HG02642 (cell line): Measurements from ENCODE around the gene PARP3.
"Not testable (repeated sequence)": the region's sequence is repeated elsewhere in the genome, so short reads cannot be mapped to it uniquely, and the experiment has no call there.

Source experiments
- ATAC-seq: cut with Tn5 transposase; IDR thresholded peaks from one replicate; pipeline ENCODE4 v1.9.1; 2021; ENCODE audit warnings: mild to moderate bottlenecking; ENCODE audit not compliant: unreplicated experiment, poor library complexity

PARP3 gene

GRCh38 chr3:51982352-51982837 lies 40.2 kb downstream of the PARP3 start:
- peak; percentile 46 for ATAC-seq

DNA sequence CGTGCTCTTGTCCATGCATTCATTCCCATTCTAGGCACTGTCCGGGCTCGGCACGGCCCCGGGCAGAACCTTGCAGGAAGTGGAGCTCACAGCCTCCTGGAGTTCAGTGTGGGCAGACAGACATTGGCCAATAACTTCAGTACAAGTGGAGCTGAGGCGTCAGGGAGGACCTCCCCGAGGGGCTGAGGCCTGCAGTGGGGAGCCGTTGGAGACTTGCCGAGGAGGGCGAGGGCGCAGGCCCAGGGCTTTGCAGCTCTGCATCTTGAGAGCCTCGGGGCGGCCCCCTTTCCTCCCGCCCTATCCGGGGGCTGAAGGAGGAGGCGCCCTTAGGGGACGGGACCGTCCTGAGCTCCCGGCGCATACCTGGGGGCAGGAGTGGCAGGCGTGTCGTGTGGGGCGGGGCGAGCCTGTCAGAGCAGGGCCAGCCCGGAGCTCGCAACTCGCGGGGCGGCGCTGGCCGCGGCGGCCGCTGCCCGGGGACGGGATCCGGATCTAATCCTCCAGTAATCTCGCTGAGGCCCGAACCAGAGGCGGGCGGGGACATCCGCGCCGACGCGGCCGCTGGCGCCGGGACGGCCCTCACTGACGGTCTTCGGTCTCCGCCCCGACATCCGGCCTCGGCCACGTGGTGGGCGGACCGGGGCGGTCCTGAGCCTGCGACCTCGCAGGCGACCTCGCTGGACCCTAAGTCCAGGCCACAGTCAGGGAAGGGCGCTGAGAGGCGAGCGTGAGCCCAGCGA lies 40.8 kb downstream of the PARP3 start, which contains the start of gene ACY1:
ACY1 (plus strand) TSS at position 698 of the 740 bp plus-strand sequence. CDS start 530 bp downstream, outside the sequence.
- ATAC-seq: peak; percentile 72

- no peak for ATAC-seq
Observed at GRCh38 chr3:51983578-51984268, 41.6 kb downstream of the PARP3 start.

DNA sequence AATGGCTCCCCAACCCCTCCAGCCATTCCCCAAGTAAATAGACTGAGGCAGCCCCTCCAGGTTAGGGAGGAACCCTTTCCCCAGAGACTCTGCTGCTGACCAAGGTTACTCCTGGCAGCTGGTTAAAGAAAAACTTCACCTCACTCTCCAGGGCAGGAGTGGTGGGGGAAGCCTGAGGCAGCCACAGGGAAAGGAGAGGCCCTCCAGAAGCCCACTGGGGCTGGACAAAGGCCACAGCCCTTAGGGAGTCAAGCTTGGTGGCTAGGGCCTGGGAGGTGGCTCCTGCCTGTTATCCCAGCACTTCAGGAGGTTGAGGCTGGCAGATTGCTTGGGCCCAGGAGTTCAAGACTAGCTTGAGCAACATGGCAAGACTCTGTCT lies 42.1 kb downstream of the PARP3 start:
- ATAC-seq: no peak

GRCh38 chr3:51985063-51985462 lies 42.9 kb downstream of the PARP3 start:
- no peak for ATAC-seq

DNA sequence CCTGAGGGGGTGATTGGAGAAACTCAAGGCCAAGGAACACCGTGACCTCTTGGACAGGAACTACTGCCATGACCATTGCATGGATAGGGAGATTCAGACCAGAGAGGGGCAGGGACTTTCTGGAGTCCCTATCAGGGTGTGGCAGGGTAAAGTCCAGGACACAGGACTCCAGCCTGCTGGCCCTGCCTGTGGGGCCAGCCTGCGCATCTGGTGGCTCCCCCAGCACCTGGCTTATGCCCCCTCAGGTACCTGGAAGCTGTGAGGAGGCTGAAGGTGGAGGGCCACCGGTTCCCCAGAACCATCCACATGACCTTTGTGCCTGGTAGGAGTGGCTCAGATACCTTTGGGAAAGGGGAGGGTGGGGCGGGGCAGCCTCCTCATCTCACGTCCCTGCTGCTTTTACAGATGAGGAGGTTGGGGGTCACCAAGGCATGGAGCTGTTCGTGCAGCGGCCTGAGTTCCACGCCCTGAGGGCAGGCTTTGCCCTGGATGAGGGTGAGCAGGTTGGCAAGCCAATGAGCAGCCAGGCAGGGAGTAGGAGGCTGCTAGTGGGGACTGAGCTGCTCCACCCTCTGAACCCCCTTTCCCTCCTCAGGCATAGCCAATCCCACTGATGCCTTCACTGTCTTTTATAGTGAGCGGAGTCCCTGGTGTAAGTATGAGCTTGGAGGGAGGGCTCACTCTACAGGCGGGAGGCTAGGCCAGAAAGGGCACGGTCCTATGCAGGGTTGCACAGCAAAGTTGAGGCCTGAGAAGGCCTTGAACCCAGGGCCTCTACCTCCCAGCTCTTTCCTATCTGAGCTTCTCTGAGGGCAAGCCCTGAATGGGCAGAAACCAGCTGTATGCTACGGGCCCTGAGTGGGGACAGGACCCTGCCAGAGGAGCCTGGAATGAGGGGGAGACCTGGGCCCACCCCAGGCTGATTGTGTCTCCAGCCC lies 44.1 kb downstream of the PARP3 start:
- ATAC-seq: no peak

- no peak for ATAC-seq
Observed at GRCh38 chr3:51987568-51987967, 45.4 kb downstream of the PARP3 start.

DNA sequence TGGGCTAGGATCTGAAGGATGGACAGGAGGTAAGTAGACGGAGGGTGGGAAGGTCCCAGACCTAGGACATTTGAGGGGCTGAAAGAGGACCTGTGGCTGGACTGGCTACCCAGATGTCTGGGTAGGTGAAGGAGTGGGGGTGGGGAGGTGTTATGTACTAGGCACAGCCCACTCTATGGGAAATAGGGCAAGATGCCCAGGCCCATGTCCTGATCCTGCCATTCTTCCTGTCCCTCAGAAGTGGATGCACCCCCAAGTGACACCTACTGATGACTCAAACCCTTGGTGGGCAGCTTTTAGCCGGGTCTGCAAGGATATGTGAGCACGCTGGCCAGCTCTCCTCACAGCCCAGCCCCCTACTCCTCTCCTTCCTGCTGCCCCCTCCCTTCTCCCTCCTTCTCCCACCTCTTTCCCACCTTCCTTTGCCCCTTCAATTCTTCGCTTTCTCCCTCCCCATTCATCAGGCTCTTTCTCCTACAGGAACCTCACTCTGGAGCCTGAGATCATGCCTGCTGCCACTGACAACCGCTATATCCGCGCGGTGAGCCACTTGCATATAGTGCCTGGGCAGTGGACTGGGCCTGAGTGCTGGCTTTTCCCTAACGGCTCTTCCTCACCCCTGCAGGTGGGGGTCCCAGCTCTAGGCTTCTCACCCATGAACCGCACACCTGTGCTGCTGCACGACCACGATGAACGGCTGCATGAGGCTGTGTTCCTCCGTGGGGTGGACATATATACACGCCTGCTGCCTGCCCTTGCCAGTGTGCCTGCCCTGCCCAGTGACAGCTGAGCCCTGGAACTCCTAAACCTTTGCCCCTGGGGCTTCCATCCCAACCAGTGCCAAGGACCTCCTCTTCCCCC lies 46.4 kb downstream of the PARP3 start:
- no peak for ATAC-seq

DNA sequence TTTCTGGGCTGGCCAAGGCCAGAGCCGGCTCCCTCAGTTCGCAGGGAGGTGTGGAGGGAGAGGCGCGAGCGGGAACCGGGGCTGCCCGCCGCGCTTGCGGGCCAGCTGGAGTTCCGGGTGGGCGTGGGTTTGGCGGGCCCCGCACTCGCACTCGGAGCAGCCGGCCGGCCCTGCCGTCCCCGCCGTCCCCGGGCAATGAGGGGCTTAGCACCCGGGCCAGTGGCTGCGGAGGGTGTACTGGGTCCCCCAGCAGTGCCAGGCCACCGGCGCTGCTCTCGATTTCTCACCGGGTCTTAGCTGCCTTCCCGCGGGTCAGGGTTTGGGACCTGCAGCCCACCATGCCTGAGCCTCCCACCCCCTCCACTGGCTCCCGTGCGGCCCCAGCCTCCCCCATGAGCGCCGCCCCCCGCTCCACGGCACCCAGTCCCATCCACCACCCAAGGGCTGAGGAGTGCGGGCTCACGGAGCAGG lies 48.4 kb downstream of the PARP3 start:
- not testable (repeated sequence) for ATAC-seq

GRCh38 chr3:51992017-51992682 lies 50.0 kb downstream of the PARP3 start:
- ATAC-seq: no peak

DNA sequence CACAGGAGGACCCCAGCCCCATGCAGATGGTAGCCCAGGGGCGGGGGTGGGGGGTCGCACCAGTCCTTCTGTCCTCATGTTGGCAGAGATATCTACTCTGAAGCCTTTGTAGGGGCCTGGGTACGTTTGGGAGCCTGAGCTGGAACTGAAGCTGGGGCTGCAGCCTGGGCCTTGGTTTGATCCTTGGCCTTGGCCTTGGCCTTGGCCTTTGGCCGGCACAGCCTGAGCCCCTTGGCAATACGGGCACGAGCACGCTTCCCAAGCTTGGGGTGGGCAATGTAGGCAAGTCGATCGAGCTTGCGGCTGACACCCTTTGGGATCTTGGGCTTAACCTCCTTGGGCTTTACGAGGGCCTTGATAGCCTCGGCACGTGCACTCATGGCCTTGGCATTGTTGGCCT lies 51.5 kb downstream of the PARP3 start:
- not testable (repeated sequence) for ATAC-seq

DNA sequence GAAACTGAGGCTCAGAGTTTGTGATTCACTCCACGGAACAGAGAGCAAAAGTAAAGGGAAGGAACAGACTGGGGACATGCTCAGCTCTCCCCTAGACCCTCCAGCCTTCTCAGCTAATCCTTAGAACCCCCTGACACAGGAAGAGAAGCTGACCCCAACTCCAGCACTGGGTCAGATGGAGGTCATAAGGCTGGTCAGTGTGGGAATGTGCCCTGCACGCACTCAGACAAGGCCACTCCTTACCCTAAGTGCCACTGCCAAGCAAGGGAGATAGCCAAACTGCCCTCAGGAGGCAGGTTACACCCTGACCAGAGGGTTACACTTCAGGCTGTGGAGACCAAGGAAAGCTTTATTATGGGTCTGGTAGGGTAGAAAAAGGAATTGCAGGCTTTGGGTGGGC lies 52.4 kb downstream of the PARP3 start:
- no peak for ATAC-seq

DNA sequence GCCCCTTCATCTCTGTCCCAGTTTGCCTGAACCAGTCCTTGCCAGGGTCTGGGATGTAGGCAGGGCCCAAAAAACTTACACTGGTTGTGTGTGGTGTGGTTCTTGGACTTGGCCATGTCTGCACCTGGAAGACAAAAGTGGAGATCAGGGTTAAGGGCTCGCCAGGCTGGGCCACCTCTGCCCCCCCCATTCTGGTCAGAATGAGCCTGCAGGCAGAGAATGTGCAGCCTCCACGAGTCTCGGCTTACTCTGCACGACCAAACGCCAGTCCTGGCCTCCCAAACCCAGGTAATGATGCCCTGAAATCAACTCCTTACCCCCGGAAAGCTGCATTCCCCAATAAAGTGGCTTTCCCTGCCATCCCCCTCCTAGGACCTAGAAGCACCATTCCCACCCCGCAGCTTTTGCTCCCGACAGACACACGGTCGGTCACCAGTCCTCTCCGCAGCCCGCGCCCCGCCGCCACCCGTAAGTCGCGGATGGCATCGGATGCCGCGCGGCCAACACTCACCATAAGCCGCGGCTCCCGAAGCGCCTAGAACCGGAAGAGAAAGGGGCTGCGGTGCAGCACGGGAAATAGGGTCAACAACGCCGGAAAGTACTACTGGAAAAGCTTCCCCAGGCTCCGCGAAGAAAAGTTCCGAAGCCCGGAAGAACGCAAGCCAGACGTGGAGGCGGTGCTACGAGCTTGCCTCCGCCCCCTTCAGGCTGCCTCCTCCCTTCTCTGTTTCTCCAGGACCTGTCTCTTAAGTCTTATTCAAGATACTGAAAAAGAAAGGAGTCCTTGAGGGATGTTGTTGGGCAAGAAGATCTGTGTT lies 53.4 kb downstream of the PARP3 start, which contains the start of gene RPL29:
RPL29 (minus strand) TSS at position 550 of the 818 bp plus-strand sequence; CDS start at position 116, 434 bp downstream.
- ATAC-seq: peak; percentile 87

- no peak for ATAC-seq
Observed at GRCh38 chr3:51997172-51997571, 55.0 kb downstream of the PARP3 start.

GRCh38 chr3:51997935-51998596 lies 55.9 kb downstream of the PARP3 start:
- no peak for ATAC-seq
